Activated B cell treated with CpG ODN at 0.5 μM for 24 hours (primary cell): ENCODE data around the gene ZCCHC7. TPM values are rescaled to one million over a fixed set of nuclear protein-coding genes. Genes with fewer than 3 reads are reported as not detected.

Experiments
- ATAC-seq: fragments of 200-7000 bp; cut with Tn5 transposase; one replicate; pipeline ENCODE4 v1.10.0; 2021; ENCODE audit warnings: low read depth, mild to moderate bottlenecking, moderate library complexity
- CTCF ChIA-PET: fragments of 350-600 bp; sonication (Branson Sonifier 250); formaldehyde crosslinking; loops from one replicate; lab custom pipeline; 2021; ENCODE audit warnings: antibody characterized with exemption; lab: Charles Lee
- POLR2A ChIA-PET: fragments of 350-600 bp; sonication (Branson Sonifier 250); formaldehyde crosslinking; loops from one replicate; lab custom pipeline; 2021; ENCODE audit warnings: antibody characterized with exemption; lab: Charles Lee
- DNase-seq: peaks from one replicate; pipeline ENCODE4 v3.0.0; 2022
- H3K27ac Mint-ChIP-seq: one replicate; pipeline ENCODE4 v1.8.0; 2020; ENCODE audit warnings: mixed read lengths
- H3K27me3 Mint-ChIP-seq: one replicate; pipeline ENCODE4 v1.8.0; 2021; ENCODE audit warnings: mixed read lengths
- H3K36me3 Mint-ChIP-seq: one replicate; pipeline ENCODE4 v1.8.0; 2021; ENCODE audit warnings: low read depth, mixed read lengths
- H3K4me1 Mint-ChIP-seq: one replicate; pipeline ENCODE4 v1.8.0; 2021; ENCODE audit warnings: mixed read lengths
- H3K4me3 Mint-ChIP-seq: one replicate; pipeline ENCODE4 v1.8.0; 2020; ENCODE audit warnings: mild to moderate bottlenecking, mixed read lengths
- H3K9me3 Mint-ChIP-seq: one replicate; pipeline ENCODE4 v1.8.0; 2020; ENCODE audit warnings: mixed read lengths
- CTCF ChIP-seq: fragments of 200-600 bp; IDR thresholded peaks from one replicate; pipeline ENCODE4 v1.8.0; 2022; ENCODE audit warnings: antibody characterized with exemption, mild to moderate bottlenecking
- intact Hi-C: fragments of 100-400 bp; cut with micrococcal nuclease; formaldehyde crosslinking; loops from one replicate; pipeline ENCODE4 v1.15.1; 2024
- total RNA-seq: library from RNA; stranded (reverse); gene quantifications from 2 replicates; pipeline ENCODE4 v1.2.3, GENCODE V29; 2022

The ZCCHC7 gene
- total RNA-seq, 1 donor from 2014 or later, result 70.3 TPM

GRCh38 chr9:37148181-37148580, 27.8 kb downstream of the ZCCHC7 start:
- CTCF ChIA-PET, result no interaction called here
- H3K27ac Mint-ChIP-seq, result peak overlapping the region; percentile 1
- no peak overlapping the region for H3K4me3 Mint-ChIP-seq
- intact Hi-C loops, result loop anchor here (2.0 to 5.0 kb wide), 2 partner anchors 15 to 154 kb away; no protein-coding TSS in a partner anchor
- no peaks in the 10 kb centered on the region for H3K27me3 Mint-ChIP-seq
- no peaks in the 10 kb centered on the region for H3K9me3 Mint-ChIP-seq
- DNase-seq, result no peak
- TF ChIP-seq CTCF, result no peak
- POLR2A ChIA-PET, result no interaction called here
- peaks cover 58% of the 10 kb centered on the region for H3K4me1 Mint-ChIP-seq
- peaks cover 33% of the 10 kb centered on the region for H3K36me3 Mint-ChIP-seq
- no peak for ATAC-seq

GRCh38 chr9:37149666-37150308, 29.4 kb downstream of the ZCCHC7 start:
- H3K27me3 Mint-ChIP-seq, result no peaks in the 10 kb centered on the region
- H3K4me3 Mint-ChIP-seq, result no peak overlapping the region
- TF ChIP-seq CTCF, result no peak
- no peaks in the 10 kb centered on the region for H3K9me3 Mint-ChIP-seq
- intact Hi-C loops, result loop anchor here (2.0 to 5.0 kb wide), 2 partner anchors 13 to 153 kb away; no protein-coding TSS in a partner anchor
- POLR2A ChIA-PET, result interaction anchor here (0.9 kb wide), 1 partner anchor 13 kb away, joined by 10 read pairs; no protein-coding TSS in a partner anchor
- peak overlapping the region; percentile 2 for H3K27ac Mint-ChIP-seq
- H3K4me1 Mint-ChIP-seq, result peaks cover 58% of the 10 kb centered on the region
- DNase-seq, result no peak
- CTCF ChIA-PET, result no interaction called here
- no peak for ATAC-seq
- H3K36me3 Mint-ChIP-seq, result peaks cover 44% of the 10 kb centered on the region

GRCh38 chr9:37150415-37150814, 30.0 kb downstream of the ZCCHC7 start:
- intact Hi-C loops, result no loop called here
- TF ChIP-seq CTCF, result no peak
- CTCF ChIA-PET, result no interaction called here
- POLR2A ChIA-PET, result interaction anchor here (0.9 to 1.4 kb wide), 2 partner anchors 12 to 115 kb away, joined by 3 to 10 read pairs; no protein-coding TSS in a partner anchor
- Mint-ChIP-seq H3K4me3 (no peak overlapping the region), H3K9me3 (no peaks in the 10 kb centered on the region), H3K27me3 (no peaks in the 10 kb centered on the region), H3K36me3 (peaks cover 45% of the 10 kb centered on the region), H3K4me1 (peaks cover 54% of the 10 kb centered on the region), H3K27ac (no peak overlapping the region)
- ATAC-seq, result no peak
- no peak for DNase-seq

GRCh38 chr9:37151812-37152211, 31.4 kb downstream of the ZCCHC7 start:
- ChIA-PET POLR2A (interaction anchor here (0.7 to 1.4 kb wide), 3 partner anchors 45 to 117 kb away, joined by 3 to 4 read pairs (median 3); no protein-coding TSS in a partner anchor), CTCF (interaction anchor here (1.2 kb wide), 1 partner anchor 14 kb away, joined by 3 read pairs; no protein-coding TSS in a partner anchor)
- intact Hi-C loops, result no loop called here
- H3K27ac Mint-ChIP-seq, result no peak overlapping the region
- peaks cover 57% of the 10 kb centered on the region for H3K4me1 Mint-ChIP-seq
- no peak for TF ChIP-seq CTCF
- H3K36me3 Mint-ChIP-seq, result peaks cover 52% of the 10 kb centered on the region
- ATAC-seq (no peak), DNase-seq (no peak)
- H3K9me3 Mint-ChIP-seq, result no peaks in the 10 kb centered on the region
- no peak overlapping the region for H3K4me3 Mint-ChIP-seq
- no peaks in the 10 kb centered on the region for H3K27me3 Mint-ChIP-seq

GRCh38 chr9:37152365-37152764, 32.0 kb downstream of the ZCCHC7 start:
- no peak for TF ChIP-seq CTCF
- Mint-ChIP-seq H3K27ac (peak overlapping the region; percentile 59), H3K27me3 (no peaks in the 10 kb centered on the region), H3K9me3 (no peaks in the 10 kb centered on the region), H3K36me3 (peaks cover 54% of the 10 kb centered on the region), H3K4me1 (peaks cover 57% of the 10 kb centered on the region), H3K4me3 (no peak overlapping the region)
- CTCF ChIA-PET, result no interaction called here
- DNase-seq, result no peak
- POLR2A ChIA-PET, result interaction anchor here (0.7 to 1.4 kb wide), 2 partner anchors 45 to 115 kb away, joined by 3 to 4 read pairs; no protein-coding TSS in a partner anchor
- intact Hi-C loops, result no loop called here
- no peak for ATAC-seq
